AG09319 (cell line): ENCODE results near the gene SHC4.

Source experiments
- DNase-seq: peaks from one replicate; pipeline ENCODE4 v3.0.0-alpha.2; 2010; ENCODE audit warnings: low read depth; ENCODE audit errors: extremely low read depth
- TF ChIP-seq, protein P1 (sequence below): IDR thresholded peaks from 2 replicates; pipeline ENCODE4 v1.5.1; 2011; ENCODE audit warnings: low read depth, mild to moderate bottlenecking, inconsistent platforms, low read length, moderate library complexity

SHC4 gene

DNA sequence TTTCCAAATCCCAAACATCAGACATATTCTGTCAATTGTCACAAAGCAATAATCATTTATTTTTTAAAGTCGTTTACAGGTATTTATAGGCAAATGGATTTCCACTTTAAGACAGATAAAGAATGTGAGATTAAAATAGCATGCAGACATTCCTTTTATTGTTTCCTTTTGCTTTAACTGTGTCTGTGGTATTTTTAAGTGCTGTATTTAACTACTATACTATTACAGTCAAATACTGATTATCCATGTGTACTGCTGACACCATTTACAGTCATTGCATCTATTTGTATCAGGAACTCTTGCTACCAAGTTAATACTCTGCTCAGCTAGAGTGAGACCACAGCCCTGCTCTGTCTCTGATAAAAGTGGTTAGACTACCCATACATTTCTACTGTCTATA, 140.0 kb downstream of the SHC4 start:
- TF ChIP-seq, protein P1, sequence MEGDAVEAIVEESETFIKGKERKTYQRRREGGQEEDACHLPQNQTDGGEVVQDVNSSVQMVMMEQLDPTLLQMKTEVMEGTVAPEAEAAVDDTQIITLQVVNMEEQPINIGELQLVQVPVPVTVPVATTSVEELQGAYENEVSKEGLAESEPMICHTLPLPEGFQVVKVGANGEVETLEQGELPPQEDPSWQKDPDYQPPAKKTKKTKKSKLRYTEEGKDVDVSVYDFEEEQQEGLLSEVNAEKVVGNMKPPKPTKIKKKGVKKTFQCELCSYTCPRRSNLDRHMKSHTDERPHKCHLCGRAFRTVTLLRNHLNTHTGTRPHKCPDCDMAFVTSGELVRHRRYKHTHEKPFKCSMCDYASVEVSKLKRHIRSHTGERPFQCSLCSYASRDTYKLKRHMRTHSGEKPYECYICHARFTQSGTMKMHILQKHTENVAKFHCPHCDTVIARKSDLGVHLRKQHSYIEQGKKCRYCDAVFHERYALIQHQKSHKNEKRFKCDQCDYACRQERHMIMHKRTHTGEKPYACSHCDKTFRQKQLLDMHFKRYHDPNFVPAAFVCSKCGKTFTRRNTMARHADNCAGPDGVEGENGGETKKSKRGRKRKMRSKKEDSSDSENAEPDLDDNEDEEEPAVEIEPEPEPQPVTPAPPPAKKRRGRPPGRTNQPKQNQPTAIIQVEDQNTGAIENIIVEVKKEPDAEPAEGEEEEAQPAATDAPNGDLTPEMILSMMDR = no peak
- DNase-seq = no peak

DNA sequence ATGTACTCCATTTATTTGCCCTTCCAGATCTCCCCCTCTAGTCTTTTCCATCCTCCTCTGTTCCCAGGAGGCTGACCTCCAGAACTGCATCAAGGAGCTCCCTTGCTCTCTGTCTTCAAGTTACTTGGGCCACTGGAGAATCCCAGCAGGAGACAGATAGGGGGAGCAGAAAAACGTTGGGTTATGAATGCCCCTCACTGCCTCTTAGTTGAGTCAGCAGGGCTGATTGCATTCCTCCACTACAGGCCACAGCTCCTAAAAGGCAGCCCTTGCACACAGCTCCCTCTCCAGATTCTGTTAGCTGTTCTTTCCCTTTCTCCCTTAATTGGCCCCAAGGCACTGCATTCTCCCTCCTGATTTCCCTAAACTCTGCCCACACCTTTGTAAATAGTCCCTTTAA, 140.5 kb downstream of the SHC4 start:
- TF ChIP-seq, protein P1 = no peak
- DNase-seq = no peak

DNA sequence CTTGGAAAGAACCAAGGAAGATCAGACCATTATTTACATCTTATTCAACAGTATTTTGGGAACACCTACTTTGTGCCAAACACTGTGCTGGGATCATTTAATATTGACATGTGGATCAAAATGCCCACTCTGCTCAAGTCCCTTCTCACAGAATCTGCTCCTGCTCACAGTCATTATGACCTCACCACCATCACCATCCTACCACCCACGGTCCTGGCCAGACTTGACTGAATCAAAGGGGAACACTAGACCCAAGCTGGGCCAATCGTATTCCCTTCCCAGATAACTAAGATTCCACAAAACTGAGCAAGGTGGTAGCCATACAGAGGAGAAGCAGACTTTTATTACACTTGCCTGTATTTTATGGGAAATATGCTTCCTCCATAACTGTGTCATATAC, 149.4 kb downstream of the SHC4 start:
- DNase-seq = no peak
- TF ChIP-seq, protein P1 = no peak

DNA sequence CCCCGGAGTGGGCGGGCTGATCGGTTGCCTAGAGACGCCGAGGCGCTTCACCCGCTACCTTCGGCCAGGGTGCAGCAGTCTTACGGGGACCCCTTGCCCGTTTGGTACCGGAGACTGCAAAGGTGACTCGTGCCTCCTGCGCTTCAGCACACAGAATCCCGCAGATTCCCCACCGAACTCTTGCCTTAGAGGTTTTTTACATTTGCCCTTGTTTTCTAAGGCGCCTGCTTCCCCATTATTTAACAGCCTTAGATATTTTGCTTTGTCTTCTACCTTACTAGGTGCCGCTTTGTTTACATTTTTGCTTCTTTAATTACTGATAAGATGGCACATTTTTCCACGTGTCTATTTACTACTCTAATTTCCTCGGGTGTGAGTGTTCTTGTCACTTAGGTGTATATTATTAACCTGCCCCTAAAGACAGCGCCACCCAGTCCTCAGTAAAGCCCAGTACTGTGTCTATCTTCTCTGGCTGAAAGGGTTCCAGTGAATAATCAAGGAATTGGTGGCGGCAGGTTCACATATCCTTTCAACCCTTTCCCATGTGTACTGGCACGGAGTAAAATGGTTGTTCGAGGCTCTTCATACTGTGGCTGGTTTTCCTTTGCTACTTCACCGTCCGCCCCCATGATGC, 152.3 kb downstream of the SHC4 start:
- TF ChIP-seq, protein P1 = no peak
- DNase-seq = no peak

DNA sequence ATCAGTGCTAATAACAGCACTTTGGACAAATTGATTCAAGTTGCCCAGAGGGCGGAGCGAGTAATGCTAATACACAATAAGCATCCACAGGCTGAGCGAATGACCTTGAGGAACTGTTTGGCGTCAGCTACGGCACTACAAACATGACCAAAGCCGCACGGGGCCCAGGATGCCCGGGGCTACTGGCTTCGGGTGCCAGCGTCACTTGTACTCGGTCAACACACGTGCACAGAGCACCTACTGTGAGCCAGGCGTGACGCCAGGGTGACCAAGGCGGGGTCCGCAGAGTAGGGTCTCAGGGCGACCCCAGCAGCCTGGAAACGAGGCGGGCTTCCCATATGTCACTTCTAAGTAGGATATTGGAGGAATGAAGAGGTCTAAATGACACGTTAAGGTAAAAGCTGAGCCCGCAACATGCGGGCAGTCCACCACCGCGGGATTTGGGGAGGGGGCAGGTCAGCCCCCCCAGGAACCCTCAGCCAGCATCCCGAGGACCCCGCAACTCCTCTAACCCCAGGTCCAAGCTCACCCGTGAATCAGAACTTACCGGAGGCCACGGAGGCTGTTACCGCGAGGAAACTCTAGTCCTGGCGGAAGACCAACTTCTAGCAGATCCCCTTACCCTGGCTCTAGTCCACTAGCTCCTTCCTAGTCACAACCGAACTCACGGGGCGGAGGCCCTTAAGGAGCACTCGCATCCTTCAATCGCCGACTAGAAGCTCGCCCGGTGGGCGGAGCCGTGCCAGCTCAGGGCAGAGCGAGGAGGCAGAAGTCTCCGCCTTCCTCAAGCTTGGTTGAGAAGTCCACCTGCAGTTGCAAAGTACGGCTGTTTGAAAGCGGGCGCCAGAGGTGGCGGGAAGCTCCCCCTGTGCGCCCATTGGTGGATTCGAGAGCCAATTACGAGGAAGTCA, 153.1 kb downstream of the SHC4 start, which contains the start of gene CEP152:
TSS of gene CEP152 (minus strand) at position 656 of the 911 bp plus-strand sequence. CDS start 5,420 bp downstream, outside the sequence.
- TF ChIP-seq, protein P1 = no peak
- DNase-seq = peak; percentile 98

DNA sequence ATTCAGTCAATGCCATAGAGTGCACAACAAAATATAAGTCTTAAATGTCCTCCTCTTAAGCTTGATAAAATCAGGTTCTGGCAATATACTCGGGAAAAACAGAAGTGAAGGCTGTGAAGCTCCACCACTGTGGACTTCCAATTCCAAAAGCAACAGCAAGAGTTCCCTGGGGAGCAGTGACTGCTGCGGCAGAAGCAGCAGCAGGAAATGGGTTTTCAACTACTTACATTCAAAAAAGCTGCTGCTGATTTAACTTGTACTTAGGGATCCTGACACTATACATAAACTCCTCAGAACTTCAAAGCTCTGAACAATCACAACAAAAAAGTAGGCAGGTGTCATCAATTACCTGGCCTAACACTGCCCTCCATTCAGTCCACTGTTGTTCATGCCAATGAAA, 157.6 kb downstream of the SHC4 start:
- TF ChIP-seq, protein P1 = no peak
- no peak for DNase-seq

DNA sequence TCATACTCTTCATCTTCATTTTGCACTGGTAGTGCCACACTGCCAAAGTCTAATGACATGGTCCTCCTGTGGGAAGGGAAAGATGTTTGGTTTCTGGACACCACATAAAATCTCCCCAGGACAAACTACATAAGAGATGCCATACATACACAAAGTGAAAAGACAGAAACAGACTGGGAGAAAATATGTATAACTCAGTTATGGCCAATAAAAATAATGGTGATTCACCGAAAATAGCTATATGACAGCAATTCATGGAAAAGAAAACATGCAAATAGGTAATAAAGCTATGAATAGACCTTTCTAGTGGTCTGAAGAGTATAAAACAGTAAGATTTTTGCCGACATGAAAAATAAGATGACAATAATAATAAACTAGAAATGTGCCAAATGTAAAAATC, 158.1 kb downstream of the SHC4 start:
- no peak for DNase-seq
- TF ChIP-seq, protein P1 = no peak
